ENCODE results near the gene LFNG. TPM values are rescaled to one million over a fixed set of nuclear protein-coding genes. Genes with fewer than 3 reads are reported as not detected.

Gene LFNG
- total RNA-seq, 3 donors from 2014 or later: 31.7 to 95.0 (median 71.7) TPM

- ATAC-seq: no peak
- no peak for TF ChIP-seq CTCF (IDR thresholded peaks at IDR 0.05)
- DNase-seq: peak in 1 of 3 donors; percentile 24
- H3K9me3 ChIP-seq: peaks cover 7% of the 10 kb centered on the region
- H3K36me3 ChIP-seq (ENCODE audit: low read depth): no peaks in the 10 kb centered on the region
- no peaks in the 10 kb centered on the region for H3K4me1 ChIP-seq (ENCODE audit: low read depth)
- intact Hi-C loops (cut with DNase I, micrococcal nuclease): no loop called here
- no peak overlapping the region for H3K4me3 ChIP-seq
These were observed 31.8 kb upstream of the LFNG start for GRCh38 chr7:2487586-2488271.

GRCh38 chr7:2488272-2488645, 31.3 kb upstream of the LFNG start:
- intact Hi-C loops (cut with DNase I, micrococcal nuclease): no loop called here
- DNase-seq: peak in 1 of 3 donors; percentile 52
- no peak overlapping the region for H3K4me3 ChIP-seq
- H3K9me3 ChIP-seq: peaks cover 1% of the 10 kb centered on the region
- ATAC-seq: no peak
- H3K4me1 ChIP-seq (ENCODE audit: low read depth): peaks cover 2% of the 10 kb centered on the region
- TF ChIP-seq CTCF (IDR thresholded peaks at IDR 0.05): no peak
- no peaks in the 10 kb centered on the region for H3K36me3 ChIP-seq (ENCODE audit: low read depth)

- intact Hi-C loops (cut with DNase I, micrococcal nuclease): no loop called here
- DNase-seq (no peak), ATAC-seq (no peak)
- no peaks in the 10 kb centered on the region for H3K9me3 ChIP-seq
- no peak for TF ChIP-seq CTCF (IDR thresholded peaks at IDR 0.05)
- H3K36me3 ChIP-seq (ENCODE audit: low read depth): no peaks in the 10 kb centered on the region
- peaks cover 5% of the 10 kb centered on the region for H3K4me1 ChIP-seq (ENCODE audit: low read depth)
- H3K4me3 ChIP-seq: no peak overlapping the region
These were observed 30.9 kb upstream of the LFNG start for GRCh38 chr7:2488681-2489080.

- Histone ChIP-seq H3K36me3 (ENCODE audit: low read depth) (no peaks in the 10 kb centered on the region), H3K4me3 (no peak overlapping the region), H3K9me3 (no peaks in the 10 kb centered on the region), H3K4me1 (ENCODE audit: low read depth) (peaks cover 15% of the 10 kb centered on the region)
- no peak for ATAC-seq
- intact Hi-C loops (cut with DNase I, micrococcal nuclease): no loop called here
- DNase-seq: no peak
- no peak for TF ChIP-seq CTCF (IDR thresholded peaks at IDR 0.05)
These were observed 29.4 kb upstream of the LFNG start for GRCh38 chr7:2490181-2490651.

- Histone ChIP-seq H3K9me3 (no peaks in the 10 kb centered on the region), H3K36me3 (ENCODE audit: low read depth) (no peaks in the 10 kb centered on the region), H3K4me3 (no peak overlapping the region), H3K4me1 (ENCODE audit: low read depth) (peaks cover 18% of the 10 kb centered on the region)
- TF ChIP-seq CTCF (IDR thresholded peaks at IDR 0.05): no peak
- DNase-seq (no peak), ATAC-seq (no peak)
- intact Hi-C loops (cut with DNase I, micrococcal nuclease): no loop called here
These were observed 27.5 kb upstream of the LFNG start for GRCh38 chr7:2492038-2492437.

Data from mucosa of descending colon (tissue), 3 donors.